Esophagus muscularis mucosa (tissue), 4 donors: ENCODE results near the gene ZNF385C. TPM values are rescaled to one million over a fixed set of nuclear protein-coding genes. Genes with fewer than 3 reads are reported as not detected.

Experiments used
- DNase-seq: peaks from one replicate; pipeline ENCODE4 v3.0.0-alpha.2; 2017; ENCODE audit errors: extremely low spot score
- H3K27ac ChIP-seq, 4 donors: fragments of 200-600 bp; sonication (generic); replicated peaks in 1 of 4; 1 replicate in 3 of 4; 2 replicates in 1 of 4; pipeline ENCODE4 v1.5.1; 2016 to 2019; ENCODE audit warnings: mild to moderate bottlenecking in 1 of 4
- H3K27me3 ChIP-seq, 4 donors: fragments of 200-600 bp; sonication (generic); one replicate each; pipeline versions ENCODE4 v1.5.1 to v1.6.0; 2016 to 2019
- H3K36me3 ChIP-seq, 4 donors: fragments of 200-600 bp; sonication (generic); one replicate each; pipeline ENCODE4 v1.5.1; 2016 to 2019
- H3K4me1 ChIP-seq, 4 donors: fragments of 200-600 bp; sonication (generic); one replicate each; pipeline ENCODE4 v1.5.1; 2016 to 2019
- H3K4me3 ChIP-seq, 4 donors: fragments of 200-600 bp; sonication (generic); 1 replicate in 2 of 4; 2 replicates in 2 of 4; pipeline ENCODE4 v1.5.1; 2016 to 2019; ENCODE audit warnings: mild to moderate bottlenecking in 4 of 4, moderate library complexity in 1 of 4
- H3K9me3 ChIP-seq, 4 donors: fragments of 200-600 bp; sonication (generic); 1 replicate in 3 of 4; 2 replicates in 1 of 4; pipeline ENCODE4 v1.5.1; 2016 to 2019
- EP300 ChIP-seq: sonication (generic); formaldehyde crosslinking; IDR thresholded peaks from one replicate; pipeline ENCODE4 v1.6.1; 2017; ENCODE audit warnings: antibody characterized with exemption
- POLR2A ChIP-seq: fragments of 450-650 bp; IDR thresholded peaks from one replicate; pipeline ENCODE4 v1.6.1; 2017; ENCODE audit warnings: antibody characterized with exemption, moderate library complexity, mild to moderate bottlenecking, low read depth
- POLR2AphosphoS5 ChIP-seq, 2 donors: sonication (generic); formaldehyde crosslinking; IDR thresholded peaks; one replicate each; pipeline ENCODE4 v1.6.1; 2017; ENCODE audit warnings: antibody characterized with exemption in 2 of 2
- WGBS: methylation state at CpG from one replicate; pipeline ENCODE4 v1.1.5; 2018; 5-methylcytosine and 5-hydroxymethylcytosine counted together
- intact Hi-C: fragments of 100-400 bp; cut with DNase I; formaldehyde crosslinking; loops from one replicate; pipeline ENCODE4 v1.15.1; 2023
- total RNA-seq, 4 donors: library from RNA; depleted of rRNA; stranded (reverse); fragments of >200 nt; gene quantifications; one replicate each; pipeline versions ENCODE4 v1.1.0 to v1.2.1, GENCODE V29; 2016
- TF ChIP-seq, protein P1 (sequence below), 3 experiments: fragments of 200-600 bp in 2 of 3; fragments of 450-650 bp in 1 of 3; sonication (generic) in 2 of 3; IDR thresholded peaks; one replicate each; pipeline ENCODE4 v1.5.1; 2017 to 2019; ENCODE audit warnings: antibody characterized with exemption in 3 of 3, mild to moderate bottlenecking in 2 of 3, moderate library complexity in 1 of 3

Gene ZNF385C
- total RNA-seq, 4 donors from 2014 or later, result 0.39 to 0.42 TPM; not detected in 2

DNA sequence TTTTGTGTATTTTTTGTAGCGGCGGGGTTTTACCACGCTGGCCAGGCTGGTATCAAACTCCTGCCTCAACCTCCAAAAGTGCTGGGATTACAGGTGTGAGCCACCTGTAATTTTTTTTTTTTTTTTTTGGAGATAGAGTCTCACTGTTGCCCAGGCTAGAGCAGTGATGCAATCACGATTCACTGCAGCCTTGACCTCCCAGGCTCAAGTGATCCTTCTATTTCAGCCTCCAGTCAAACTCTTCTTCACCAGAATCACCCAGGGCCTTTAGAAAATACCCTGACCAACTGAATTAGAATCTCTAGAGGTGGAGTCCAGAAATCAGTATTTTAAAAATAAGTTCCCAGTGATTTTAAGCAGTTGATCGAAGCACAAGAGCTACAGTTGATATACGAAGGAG lies 36.9 kb upstream of the ZNF385C start:
- Histone ChIP-seq H3K4me3 (no peak overlapping the region), H3K9me3 (no peaks in the 10 kb centered on the region), H3K36me3 (peaks cover under 1 to 14% (median 7%) of the 10 kb centered on the region in 4 donors), H3K27ac (peak overlapping the region; percentile 35 to 52 (median 45)), H3K4me1 (peaks cover 89 to 97% (median 93%) of the 10 kb centered on the region in 4 donors), H3K27me3 (no peaks in the 10 kb centered on the region)
- intact Hi-C loops, result no loop called here
- WGBS, result 81% methylated on average over 6 of the region's 6 CpGs
- DNase-seq, result no peak
- TF ChIP-seq, protein P1, sequence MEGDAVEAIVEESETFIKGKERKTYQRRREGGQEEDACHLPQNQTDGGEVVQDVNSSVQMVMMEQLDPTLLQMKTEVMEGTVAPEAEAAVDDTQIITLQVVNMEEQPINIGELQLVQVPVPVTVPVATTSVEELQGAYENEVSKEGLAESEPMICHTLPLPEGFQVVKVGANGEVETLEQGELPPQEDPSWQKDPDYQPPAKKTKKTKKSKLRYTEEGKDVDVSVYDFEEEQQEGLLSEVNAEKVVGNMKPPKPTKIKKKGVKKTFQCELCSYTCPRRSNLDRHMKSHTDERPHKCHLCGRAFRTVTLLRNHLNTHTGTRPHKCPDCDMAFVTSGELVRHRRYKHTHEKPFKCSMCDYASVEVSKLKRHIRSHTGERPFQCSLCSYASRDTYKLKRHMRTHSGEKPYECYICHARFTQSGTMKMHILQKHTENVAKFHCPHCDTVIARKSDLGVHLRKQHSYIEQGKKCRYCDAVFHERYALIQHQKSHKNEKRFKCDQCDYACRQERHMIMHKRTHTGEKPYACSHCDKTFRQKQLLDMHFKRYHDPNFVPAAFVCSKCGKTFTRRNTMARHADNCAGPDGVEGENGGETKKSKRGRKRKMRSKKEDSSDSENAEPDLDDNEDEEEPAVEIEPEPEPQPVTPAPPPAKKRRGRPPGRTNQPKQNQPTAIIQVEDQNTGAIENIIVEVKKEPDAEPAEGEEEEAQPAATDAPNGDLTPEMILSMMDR (IDR thresholded peaks at IDR 0.05), result no peak
- TF ChIP-seq POLR2A, result no peak
- no peak for TF ChIP-seq EP300
- TF ChIP-seq POLR2AphosphoS5 (IDR thresholded peaks at IDR 0.05), result no peak

- DNase-seq, result no peak
- intact Hi-C loops, result no loop called here
- Histone ChIP-seq H3K4me1 (peaks cover 89 to 95% (median 91%) of the 10 kb centered on the region in 4 donors), H3K9me3 (no peaks in the 10 kb centered on the region), H3K4me3 (no peak overlapping the region), H3K36me3 (peaks cover 16 to 27% (median 23%) of the 10 kb centered on the region in 4 donors), H3K27ac (peak overlapping the region; percentile 31 to 68 (median 48)), H3K27me3 (no peaks in the 10 kb centered on the region)
- 25% methylated on average over 3 of the region's 4 CpGs for WGBS
- TF ChIP-seq POLR2A, result no peak
- TF ChIP-seq, protein P1 (IDR thresholded peaks at IDR 0.05), result no peak
- no peak for TF ChIP-seq POLR2AphosphoS5 (IDR thresholded peaks at IDR 0.05)
- no peak for TF ChIP-seq EP300
Observed at GRCh38 chr17:42133461-42134041, 35.3 kb upstream of the ZNF385C start.

- DNase-seq, result no peak
- H3K9me3 ChIP-seq, result no peaks in the 10 kb centered on the region
- peak overlapping the region in 1 of 4 donors; percentile 17 for H3K4me3 ChIP-seq
- peaks cover 22 to 33% (median 29%) of the 10 kb centered on the region in 4 donors for H3K36me3 ChIP-seq
- peaks cover 87 to 91% (median 89%) of the 10 kb centered on the region in 4 donors for H3K4me1 ChIP-seq
- intact Hi-C loops, result no loop called here
- 69% methylated on average over 3 of the region's 3 CpGs for WGBS
- TF ChIP-seq, protein P1 (IDR thresholded peaks at IDR 0.05), result no peak
- TF ChIP-seq POLR2A (no peak), POLR2AphosphoS5 (IDR thresholded peaks at IDR 0.05) (no peak), EP300 (no peak)
- H3K27me3 ChIP-seq, result no peaks in the 10 kb centered on the region
- H3K27ac ChIP-seq, result peak overlapping the region; percentile 31 to 68 (median 48)
Observed at GRCh38 chr17:42132941-42133340, 34.7 kb upstream of the ZNF385C start.

- H3K9me3 ChIP-seq, result no peaks in the 10 kb centered on the region
- peak overlapping the region; percentile 41 to 68 (median 52) for H3K27ac ChIP-seq
- no peak for DNase-seq
- no peaks in the 10 kb centered on the region for H3K27me3 ChIP-seq
- TF ChIP-seq, protein P1 (IDR thresholded peaks at IDR 0.05), result no peak
- TF ChIP-seq POLR2A, result no peak
- peak in 1 of 2 donors; percentile 40 for TF ChIP-seq POLR2AphosphoS5 (IDR thresholded peaks at IDR 0.05)
- H3K4me1 ChIP-seq, result peaks cover 79 to 88% (median 85%) of the 10 kb centered on the region in 4 donors
- H3K4me3 ChIP-seq, result no peak overlapping the region
- H3K36me3 ChIP-seq, result peaks cover 32 to 42% (median 38%) of the 10 kb centered on the region in 4 donors
- intact Hi-C loops, result no loop called here
- WGBS, result 53% methylated on average over 4 of the region's 4 CpGs
Observed at GRCh38 chr17:42131981-42132432, 33.7 kb upstream of the ZNF385C start.
